Measurements from ENCODE around the gene PCSK1N.
A peak's percentile ranks its signal among the peaks of the same experiment; 100 is the strongest.
"Not testable (repeated sequence)": the region's sequence is repeated elsewhere in the genome, so short reads cannot be mapped to it uniquely, and the experiment has no call there.

PCSK1N gene

DNA sequence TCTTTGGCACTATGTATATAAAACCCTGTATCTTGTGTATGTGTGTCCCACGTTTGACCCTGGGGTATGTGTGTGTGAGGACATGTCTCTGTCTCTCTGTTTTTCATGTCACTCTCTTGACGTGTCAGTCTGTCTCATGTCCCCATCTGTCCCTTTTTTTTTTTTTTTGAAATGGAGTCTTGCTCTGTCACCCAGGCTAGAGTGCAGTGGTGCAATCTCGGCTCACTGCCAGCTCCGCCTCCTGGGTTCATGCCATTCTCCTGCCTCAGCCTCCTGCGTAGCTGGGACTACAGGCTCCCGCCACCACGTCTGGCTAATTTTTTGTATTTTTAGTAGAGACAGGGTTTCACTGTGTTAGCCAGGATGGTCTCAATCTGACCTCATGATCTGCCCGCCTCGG lies 16.0 kb downstream of the PCSK1N start:
- DNase-seq: not testable (repeated sequence)

DNA sequence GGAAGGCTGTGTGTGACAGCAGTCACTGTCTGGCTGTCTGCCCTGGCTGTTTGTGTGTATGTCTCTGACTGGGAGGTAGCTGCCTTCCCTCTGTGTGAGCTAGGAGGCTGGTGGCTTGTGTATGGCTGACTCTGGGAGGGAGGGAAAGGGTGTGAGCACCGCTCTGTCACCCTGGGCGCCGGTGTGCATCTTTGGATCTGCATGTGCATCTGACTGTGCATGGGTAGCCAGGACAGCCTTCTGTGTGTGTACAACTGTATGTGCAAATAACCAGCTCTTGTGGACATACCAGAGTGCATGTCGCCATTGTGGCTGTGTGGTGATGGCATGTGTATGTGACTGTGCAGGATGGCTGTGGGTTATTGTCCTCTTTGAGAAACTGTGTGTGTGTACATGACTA lies 16.5 kb downstream of the PCSK1N start:
- no peak for DNase-seq

DNA sequence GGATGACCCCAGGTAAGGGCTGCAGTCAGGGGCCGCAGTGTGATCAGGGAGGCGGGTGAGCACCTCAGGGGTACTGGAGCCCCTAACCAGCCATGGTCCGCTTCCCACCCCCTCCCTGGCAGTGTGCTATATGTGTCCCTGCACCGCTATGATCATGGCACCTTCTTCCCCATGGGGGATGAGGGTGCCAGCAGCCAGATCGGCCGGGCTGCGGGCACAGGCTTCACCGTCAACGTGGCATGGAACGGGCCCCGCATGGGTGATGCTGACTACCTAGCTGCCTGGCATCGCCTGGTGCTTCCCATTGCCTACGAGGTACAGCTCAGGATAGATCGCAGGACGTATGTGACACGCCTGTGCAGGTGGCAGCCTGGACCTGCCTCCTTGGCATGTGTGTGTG lies 17.3 kb downstream of the PCSK1N start:
- DNase-seq: no peak

DNA sequence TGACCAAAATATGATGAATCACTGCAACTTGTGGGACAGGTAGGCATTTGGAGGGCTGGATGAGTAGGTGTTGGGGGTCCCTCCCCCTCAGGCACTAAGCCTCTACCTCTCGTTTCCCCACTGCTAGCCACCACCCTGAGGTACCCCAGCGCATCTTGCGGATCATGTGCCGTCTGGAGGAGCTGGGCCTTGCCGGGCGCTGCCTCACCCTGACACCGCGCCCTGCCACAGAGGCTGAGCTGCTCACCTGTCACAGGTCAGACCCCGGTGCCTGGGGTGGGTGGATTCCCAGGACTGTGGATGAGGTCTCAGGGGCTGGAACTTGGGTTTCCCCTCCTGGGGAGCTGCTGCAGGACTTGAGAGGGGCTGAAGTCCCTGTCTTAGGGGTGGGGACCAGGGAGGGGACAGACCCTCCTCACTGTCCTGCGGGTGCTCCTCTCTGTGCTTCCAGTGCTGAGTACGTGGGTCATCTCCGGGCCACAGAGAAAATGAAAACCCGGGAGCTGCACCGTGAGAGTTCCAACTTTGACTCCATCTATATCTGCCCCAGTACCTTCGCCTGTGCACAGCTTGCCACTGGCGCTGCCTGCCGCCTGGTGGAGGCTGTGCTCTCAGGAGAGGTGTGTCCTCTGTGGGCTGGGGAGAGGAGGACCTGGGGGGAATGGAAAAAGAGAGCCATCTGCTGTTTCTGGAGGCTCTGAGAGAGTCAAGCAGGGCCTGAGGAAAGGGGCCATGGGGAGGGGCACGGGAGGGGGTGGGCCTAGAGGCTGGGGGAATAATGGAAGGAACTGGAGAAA lies 19.2 kb downstream of the PCSK1N start:
- DNase-seq: no peak

DNA sequence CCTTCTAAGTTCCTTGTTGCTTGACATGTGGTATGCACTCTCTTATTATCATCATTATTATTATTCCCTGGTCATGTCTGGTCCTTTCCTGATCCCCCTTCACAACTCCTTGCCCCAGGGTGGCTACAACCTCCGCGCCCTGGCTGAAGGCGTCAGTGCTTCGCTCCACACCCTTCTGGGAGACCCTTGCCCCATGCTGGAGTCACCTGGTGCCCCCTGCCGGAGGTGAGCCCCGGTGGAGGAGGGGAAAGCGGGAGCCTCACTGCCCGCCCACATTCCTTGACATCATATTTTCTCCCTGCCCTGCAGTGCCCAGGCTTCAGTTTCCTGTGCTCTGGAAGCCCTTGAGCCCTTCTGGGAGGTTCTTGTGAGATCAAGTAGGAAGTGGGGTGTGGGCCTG lies 20.1 kb downstream of the PCSK1N start:
- DNase-seq: no peak

DNA sequence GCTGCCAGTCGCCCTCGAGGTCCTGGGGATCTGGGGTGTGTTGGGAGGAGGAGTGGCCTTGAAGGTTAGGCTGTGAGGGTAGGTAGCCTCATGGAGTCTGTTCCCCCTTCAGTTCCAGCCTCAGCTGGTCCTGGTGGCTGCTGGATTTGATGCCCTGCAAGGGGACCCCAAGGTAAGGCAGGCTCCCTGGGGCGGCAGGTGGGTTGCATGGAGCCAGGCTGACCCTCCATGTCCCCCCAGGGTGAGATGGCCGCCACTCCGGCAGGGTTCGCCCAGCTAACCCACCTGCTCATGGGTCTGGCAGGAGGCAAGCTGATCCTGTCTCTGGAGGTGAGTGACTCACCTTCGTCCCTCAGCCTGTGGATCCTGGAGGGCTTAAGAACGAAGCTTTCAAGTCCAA lies 20.7 kb downstream of the PCSK1N start:
- no peak for DNase-seq

DNA sequence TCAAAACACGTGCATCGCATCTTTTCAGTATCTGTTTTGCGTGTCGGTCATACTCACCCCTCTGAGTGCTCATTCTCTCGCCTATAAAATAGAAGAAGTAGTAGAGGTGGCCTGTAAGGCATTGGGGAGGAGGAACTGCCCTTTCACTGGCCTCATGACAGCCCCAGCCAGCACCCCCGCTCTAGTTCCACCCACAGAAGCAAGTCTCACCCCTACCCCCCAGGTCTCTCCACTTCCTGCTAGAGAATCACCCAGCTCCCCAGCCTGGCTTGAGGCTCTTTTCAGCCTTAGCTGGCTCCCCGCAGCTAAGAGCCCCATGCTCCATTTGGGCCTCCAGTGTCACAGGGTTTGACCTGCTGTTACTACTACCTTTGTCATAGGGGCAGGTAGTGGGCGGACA lies 21.8 kb downstream of the PCSK1N start:
- no peak for DNase-seq

DNA sequence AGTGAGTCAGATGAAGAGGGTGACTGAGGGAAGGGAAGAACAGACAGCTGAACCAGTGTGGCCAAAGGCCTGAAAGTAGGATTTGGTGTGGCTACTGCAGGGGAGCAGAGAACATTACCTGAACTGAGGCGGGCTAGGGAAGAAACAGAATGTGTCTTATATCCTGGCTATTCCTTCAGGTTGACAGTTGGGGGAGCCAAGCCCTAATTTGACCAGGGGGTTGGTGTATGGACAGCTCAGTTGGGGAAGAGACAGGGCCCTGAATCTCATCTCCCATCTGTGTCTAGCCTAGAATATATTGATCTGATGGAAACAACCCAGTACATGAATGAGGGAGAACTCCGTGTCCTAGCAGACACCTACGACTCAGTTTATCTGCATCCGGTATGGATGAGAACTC lies 29.3 kb downstream of the PCSK1N start:
- DNase-seq: no peak

DNA sequence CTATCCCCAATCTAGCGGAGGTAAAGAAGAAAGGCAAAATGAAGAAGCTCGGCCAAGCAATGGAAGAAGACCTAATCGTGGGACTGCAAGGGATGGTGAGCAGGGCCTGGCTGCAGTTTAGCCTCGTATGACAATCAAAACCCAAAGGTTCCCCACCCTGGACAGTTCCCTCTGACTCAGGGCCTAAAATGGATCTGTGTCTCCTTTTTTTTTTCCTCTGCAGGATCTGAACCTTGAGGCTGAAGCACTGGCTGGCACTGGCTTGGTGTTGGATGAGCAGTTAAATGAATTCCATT lies 32.6 kb downstream of the PCSK1N start:
- no peak for DNase-seq

DNA sequence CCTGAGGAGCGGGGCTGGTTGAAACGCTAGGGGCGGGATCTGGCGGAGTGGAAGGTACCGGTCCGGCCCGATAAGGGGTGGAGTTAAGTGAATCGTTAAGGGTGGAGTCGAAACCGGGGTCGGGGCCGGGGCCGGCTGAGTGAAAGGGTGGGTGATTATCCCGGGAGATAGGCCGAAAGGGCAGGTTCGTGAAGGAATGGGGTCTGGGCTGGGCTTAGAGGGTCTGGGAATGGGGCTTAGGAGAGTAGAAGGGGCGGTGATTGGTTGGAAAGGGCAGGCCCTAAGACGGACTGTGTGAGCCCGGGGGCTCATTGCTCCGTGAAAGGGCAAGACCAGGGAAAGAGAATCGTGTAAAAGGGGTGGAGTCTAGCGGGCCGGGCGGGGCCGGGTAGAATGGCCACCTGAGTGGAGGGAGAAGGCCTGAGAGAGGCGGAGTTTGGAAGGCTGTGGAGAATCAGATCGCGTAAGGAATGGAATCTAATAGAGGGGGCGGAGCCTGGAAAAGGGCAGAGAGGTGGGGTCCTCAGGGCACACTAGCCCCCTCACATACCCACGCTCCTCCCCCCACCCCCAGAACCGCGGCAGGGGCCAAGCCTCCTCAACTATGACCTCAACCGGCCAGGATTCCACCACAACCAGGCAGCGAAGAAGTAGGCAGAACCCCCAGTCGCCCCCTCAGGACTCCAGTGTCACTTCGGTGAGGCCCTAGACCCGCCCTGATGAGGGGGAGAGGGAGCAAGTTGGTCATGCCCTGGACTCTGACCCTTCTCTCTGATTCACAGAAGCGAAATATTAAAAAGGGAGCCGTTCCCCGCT lies 33.1 kb downstream of the PCSK1N start:
- DNase-seq: peak; percentile 46

DNA sequence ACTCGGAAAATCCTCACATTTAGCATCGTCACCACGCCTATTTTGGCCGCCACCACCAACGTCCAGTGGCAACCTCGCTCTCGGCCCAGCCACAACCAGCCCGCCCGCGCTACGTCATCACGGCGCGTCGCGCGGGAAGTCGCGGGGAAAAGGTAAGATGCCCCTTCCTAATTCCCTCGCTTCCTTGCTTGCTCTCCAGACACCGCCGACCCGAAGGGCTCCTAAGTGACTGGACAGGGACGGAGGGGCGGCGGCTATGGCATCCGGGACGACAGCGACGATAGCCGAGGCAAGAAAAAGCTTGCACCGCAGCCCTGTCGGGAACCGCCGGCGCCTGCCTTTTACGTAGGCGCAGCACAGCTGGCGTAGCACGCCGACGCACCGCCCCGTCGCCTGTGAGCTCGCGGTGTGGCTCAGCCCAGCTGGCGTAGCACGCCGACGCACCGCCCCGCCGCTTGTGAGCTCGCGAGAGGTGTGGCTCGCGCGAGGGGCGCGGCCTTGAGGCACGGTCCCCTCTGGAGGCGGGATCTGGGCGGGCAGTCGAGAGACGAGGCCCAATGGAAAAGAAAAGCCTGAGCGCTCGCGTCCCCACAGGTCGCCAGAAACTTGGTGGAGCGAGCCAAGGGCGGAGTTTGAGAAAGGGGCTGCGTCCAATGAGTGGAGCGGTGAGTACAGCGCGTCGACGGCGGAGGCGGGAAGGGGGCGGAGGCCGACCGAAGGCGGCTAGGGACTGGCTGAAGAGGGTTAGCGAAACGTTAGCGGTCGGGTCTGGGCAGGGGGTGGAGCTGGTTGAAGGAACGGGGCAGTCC lies 33.9 kb downstream of the PCSK1N start, which contains the start of gene HDAC6:
Gene HDAC6, plus strand, starts transcription at position 788 of the 809 bp plus-strand sequence. CDS start 626 bp downstream, outside the sequence.
- DNase-seq: peak; percentile 91

DNA sequence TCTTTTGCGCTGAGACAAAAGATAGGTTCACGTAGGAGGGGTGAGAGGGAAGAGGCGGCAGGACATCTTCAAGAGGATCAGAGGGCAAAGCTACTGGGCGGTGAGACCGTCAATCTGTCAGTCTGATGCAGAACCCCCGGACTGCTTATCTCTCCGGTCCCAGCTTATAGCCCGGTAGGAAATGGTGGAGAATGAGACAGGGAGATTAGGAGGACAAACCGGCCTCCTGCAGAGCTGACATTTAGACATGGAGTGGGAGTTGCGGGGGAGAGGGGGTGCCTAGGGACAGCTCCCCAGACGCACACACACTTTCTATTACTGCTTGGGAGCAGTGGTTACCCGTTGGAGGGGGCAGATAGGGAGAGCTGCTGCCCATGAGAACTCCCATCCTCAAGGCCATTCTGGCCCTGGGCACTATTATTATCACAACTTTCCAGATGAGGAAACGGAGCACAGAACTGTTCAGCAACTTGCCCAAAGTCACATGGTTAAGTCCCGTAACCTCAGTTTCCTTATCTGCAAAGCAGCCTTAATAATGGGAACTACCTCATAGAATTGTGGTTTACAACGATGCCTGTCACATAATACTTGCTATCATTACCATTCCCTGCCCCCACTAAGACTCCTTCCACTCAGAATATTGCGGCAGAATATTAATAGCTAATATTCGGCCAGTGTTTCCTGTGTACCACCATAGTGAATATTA lies 34.7 kb downstream of the PCSK1N start:
- no peak for DNase-seq

DNA sequence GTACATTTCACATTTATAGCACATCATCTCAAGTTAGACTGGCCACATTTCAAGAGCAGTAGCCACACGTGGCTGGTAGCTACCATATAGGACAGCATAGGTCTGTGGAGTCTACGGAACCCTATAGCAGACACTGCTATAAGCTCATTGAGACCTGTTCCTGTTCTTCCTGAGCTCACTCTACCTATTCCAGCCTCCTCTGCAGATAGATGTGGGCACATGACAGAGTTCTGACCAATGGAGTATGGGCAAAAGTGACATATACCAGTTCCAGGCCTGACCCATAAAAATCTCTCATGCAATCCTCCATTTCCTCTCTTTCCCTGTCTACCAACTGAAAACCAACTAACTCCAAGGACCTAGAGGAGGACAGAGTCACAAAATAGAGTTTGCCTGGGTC lies 37.1 kb downstream of the PCSK1N start:
- no peak for DNase-seq

DNA sequence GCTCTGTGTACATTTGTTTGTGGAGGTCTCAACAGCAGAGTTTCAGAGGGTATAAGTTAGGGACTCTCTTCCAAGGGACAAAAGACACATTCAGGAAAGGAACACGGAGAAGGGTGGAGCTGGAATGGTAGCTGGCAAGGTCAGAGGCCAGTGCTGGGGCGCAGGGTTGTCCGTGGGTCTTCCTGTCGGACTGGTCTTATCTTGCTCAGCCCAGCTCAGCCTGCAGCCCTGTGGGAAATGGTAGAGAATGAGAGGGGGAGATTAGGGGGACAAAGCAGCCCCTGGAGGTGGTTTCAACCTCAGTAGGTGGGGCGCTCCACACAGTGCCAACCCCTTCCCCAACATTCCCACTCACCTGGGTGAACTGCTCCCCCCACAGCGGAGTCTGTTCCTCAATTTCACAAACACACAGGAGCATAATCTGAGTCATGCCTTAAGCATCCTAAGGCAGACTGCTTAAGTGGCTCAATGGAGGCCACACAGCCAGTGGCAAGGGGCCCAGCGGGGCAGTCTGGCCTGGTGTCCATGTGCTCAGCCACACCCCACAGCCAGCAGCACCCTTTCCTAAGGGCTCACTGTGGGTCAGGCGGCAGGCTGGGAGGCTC lies 40.4 kb downstream of the PCSK1N start:
- no peak for DNase-seq

DNA sequence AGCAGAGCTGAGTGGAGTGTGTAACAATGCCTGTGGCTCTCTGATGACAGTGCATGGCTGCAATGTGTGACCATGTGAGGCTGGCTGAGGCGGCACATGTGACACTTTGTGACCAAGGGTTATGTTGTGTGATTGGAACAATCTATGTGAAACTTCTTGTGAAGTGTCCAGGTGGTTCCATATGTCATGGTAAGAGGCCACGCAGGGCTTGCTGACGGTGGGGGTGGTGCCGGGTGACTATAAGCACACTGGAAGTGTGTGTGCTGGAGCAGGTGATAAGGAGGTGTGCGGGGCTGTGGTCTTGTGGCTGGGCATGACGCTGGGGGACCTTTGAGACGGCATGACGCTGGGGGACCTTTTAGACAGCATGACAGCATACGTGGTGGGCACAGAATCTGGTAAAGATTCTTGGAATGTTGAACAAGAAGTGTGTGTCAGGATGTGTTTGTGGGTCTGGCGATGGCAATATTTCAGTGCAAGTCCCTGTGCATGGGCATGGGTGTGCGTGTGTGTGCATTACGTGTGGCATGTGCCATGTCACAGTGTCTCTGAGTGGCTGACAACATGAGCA lies 41.0 kb downstream of the PCSK1N start:
- no peak for DNase-seq

DNA sequence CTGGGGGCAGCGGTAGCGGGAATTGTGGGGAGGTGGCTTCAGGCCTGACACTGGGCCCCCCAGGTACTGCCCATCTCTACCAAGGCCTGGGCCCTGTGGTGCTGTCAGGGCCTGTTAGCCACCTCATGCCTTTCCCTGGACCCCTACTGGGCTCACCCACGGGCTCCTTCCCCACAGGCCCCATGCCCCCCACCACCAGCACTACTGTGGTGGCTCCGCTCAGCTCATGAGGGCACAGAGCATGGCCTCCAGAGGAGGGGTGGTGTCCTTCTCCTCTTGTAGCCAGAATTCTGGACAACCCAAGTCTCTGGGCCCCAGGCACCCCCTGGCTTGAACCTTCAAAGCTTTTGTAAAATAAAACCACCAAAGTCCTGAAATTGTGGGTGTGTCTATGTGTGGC lies 41.5 kb downstream of the PCSK1N start:
- DNase-seq: no peak

DNA sequence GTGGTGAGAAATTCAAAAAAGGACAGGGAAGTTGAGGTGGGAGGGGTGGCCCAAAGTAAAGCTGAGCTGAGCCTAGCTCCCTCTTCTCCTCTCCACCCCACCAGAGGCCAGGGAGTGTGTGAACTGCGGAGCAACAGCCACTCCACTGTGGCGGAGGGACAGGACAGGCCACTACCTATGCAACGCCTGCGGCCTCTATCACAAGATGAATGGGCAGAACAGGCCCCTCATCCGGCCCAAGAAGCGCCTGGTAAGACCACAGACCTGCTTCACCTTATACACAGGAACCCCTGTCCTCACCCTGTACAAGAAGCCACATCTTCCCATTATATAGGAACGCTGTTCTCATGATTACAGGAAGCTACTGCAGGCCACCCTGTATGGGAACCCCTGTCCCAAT lies 43.2 kb downstream of the PCSK1N start:
- DNase-seq: no peak

DNA sequence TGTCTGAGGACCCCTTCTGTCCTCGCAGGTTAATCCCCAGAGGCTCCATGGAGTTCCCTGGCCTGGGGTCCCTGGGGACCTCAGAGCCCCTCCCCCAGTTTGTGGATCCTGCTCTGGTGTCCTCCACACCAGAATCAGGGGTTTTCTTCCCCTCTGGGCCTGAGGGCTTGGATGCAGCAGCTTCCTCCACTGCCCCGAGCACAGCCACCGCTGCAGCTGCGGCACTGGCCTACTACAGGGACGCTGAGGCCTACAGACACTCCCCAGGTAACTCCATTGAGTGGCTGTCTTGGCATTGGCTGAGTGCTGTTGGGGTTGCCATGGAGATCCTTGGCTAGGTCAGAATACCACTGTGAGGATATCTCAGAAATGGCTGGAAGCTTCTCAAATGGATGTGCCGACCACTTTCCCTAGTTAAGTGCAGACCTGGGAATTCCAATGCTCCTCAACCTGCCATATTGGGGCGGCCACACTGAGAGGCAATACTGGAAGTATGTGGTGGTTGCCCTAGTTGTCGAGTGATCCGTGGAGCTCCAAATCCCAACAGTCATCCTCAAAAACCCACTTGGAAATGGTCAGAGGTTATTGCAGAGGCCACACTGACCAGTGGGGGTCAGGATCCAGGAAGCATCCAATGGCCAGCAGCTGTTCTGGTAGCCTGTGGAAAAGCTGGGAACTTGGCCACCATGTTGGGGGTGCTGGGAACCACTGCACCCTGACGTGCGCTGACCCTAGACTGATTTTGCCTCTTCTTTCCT lies 44.2 kb downstream of the PCSK1N start:
- DNase-seq: no peak

DNA sequence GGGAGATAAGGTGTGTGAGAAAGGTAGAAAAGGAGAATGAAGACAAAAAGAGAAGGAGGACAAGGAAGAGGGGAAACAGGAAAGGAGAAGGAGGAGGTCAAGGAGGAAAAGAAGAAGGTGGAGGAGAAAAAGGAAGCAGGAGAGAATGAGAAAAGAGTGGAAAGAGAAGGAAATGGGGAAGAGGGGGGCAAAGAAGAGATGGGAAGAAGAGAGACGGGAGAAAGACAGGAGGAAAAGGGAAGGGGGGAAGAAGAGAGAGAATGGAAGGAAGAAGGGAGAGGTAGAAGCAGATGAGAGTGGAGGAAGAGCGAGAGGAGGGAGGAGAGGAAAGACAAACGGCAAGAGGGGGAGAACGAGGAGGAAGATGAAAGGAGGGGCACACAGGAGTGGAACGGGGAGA lies 44.9 kb downstream of the PCSK1N start:
- no peak for DNase-seq

DNA sequence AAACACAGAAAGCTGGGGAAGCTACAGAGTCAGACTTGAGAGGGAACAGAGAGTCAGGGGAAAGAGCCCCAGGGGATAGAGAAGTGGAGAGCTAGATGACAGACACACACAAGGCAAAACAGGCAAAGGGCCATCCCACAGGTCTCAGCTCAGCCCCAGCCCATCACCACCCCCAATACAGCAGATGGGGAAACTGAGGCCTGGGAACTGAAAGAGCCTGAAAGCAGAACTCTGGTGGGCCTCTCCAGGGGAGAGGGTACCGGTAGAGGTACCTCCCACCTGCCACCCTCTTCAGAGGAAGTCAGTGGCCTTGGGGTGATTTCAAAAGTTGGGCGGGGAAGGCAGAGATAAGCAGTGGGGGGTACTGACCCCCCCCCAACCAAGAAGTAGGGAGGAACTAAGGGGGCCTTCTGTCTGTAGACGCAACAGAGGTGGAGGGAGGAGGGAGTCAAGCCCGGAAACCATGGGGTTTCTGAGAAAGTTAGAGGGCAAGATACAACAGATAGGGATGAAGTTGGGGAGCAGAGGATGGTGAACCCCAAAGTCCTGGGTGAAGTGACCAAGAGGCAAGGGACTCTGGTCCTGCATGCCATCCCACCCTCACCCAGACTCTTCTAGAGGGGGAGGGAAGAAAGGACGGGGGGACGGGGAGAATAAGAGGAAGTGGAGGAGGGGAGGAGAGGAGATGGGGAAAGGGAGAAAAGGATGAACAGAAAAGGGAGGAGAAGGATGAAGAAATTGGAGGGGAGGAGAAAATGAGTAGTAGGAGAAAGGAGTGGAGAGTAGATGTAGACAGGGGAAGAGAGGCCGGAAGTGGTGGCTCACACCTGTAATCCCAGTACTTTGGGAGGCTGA lies 45.8 kb downstream of the PCSK1N start:
- DNase-seq: no peak
